Measurements from ENCODE around the gene CFAP61.
"Not testable (repeated sequence)": the region's sequence is repeated elsewhere in the genome, so short reads cannot be mapped to it uniquely, and the experiment has no call there.

CFAP61 gene

DNA sequence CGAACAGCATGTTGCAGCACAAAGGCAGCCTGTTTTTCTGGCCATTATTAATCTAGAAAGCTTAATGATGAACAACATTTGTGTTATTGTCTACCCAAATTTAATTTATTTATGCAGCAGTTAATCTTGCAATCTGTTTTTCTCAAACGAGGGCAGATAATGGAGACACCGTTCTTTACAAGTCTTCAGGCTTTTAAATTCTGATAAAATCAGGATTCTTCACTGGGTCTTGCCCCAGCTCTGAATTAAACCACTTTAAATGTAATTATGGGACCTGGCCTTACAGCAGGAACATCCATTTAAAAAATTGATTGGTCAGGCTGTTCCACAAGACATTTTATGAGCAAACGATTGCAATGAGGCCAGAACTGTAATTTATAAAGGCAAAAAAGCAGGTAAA, 289.0 kb downstream of the CFAP61 start:
- no peak for DNase-seq (ENCODE audit: low read depth, low spot score)
- in situ Hi-C loops (cut with HindIII; ENCODE audit: low sequenced_read_pairs), result no loop called here
- H3K4me3 ChIP-seq (ENCODE audit: low read depth, low read length), result no peak overlapping the region
- TF ChIP-seq, protein P1, sequence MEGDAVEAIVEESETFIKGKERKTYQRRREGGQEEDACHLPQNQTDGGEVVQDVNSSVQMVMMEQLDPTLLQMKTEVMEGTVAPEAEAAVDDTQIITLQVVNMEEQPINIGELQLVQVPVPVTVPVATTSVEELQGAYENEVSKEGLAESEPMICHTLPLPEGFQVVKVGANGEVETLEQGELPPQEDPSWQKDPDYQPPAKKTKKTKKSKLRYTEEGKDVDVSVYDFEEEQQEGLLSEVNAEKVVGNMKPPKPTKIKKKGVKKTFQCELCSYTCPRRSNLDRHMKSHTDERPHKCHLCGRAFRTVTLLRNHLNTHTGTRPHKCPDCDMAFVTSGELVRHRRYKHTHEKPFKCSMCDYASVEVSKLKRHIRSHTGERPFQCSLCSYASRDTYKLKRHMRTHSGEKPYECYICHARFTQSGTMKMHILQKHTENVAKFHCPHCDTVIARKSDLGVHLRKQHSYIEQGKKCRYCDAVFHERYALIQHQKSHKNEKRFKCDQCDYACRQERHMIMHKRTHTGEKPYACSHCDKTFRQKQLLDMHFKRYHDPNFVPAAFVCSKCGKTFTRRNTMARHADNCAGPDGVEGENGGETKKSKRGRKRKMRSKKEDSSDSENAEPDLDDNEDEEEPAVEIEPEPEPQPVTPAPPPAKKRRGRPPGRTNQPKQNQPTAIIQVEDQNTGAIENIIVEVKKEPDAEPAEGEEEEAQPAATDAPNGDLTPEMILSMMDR (IDR thresholded peaks at IDR 0.05; ENCODE audit: low read depth, low read length), result no peak

DNA sequence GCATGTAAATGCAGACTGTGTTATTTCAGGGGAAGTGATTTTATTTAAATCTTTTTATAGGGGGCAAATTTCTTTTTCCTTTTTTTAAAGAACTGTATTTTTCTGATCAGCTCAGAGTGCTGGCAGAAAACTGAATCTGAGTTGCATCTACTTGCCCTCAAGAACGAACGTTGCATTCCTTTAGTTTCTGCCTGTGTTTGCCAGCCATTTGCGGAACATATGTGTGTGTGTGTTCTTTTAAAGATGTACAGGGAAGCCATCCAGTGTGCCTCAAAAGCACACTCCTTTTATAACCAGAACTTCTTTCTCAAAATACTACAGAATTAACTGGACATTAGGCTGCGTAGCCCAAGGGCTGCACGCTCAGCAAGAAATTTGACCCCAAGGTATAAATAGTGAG, 289.7 kb downstream of the CFAP61 start:
- no peak overlapping the region for H3K4me3 ChIP-seq (ENCODE audit: low read depth, low read length)
- TF ChIP-seq, protein P1 (IDR thresholded peaks at IDR 0.05; ENCODE audit: low read depth, low read length), result no peak
- in situ Hi-C loops (cut with HindIII; ENCODE audit: low sequenced_read_pairs), result no loop called here
- no peak for DNase-seq (ENCODE audit: low read depth, low spot score)

DNA sequence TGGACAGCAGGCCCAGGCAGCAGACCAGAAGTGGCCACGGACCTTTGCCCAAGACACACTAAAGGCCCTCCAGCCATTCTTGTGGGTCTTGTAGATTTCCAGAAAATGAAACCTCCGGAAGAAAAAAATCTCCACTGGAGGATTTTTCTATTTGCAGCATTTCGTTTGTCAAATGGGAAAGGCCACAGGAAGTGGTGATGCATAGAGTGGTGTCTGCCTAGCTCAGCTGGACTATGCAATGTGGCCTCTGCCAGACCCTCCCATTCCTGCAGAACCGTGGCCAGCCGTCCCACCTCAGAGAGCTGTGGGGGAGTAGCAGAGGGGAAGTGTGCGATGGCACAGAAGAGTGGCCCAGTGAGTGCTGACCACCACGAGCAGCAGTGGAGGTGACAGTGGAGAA, 291.6 kb downstream of the CFAP61 start:
- H3K4me3 ChIP-seq (ENCODE audit: low read depth, low read length), result no peak overlapping the region
- in situ Hi-C loops (cut with HindIII; ENCODE audit: low sequenced_read_pairs), result no loop called here
- TF ChIP-seq, protein P1 (IDR thresholded peaks at IDR 0.05; ENCODE audit: low read depth, low read length), result no peak
- DNase-seq (ENCODE audit: low read depth, low spot score), result no peak

DNA sequence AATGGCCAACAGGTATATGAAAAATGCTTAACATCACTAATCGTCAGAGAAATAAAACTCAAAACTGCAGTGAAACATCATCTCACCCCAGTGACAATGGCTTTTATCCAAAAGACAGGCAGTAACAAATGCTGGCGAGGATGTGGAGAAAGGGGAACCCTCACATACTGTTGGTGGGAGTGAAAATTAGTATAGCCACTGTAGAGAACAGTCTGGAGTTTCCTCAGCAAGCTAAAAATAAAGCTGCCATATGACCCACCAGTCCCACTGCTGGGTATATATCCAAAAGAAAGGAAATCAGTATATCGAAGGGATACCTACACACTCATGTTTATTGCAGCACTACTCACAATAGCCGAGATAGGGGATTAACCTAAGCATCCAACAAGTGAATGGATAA, 292.1 kb downstream of the CFAP61 start:
- TF ChIP-seq, protein P1 (IDR thresholded peaks at IDR 0.05; ENCODE audit: low read depth, low read length), result no peak
- DNase-seq (ENCODE audit: low read depth, low spot score), result no peak
- no peak overlapping the region for H3K4me3 ChIP-seq (ENCODE audit: low read depth, low read length)
- in situ Hi-C loops (cut with HindIII; ENCODE audit: low sequenced_read_pairs), result no loop called here

DNA sequence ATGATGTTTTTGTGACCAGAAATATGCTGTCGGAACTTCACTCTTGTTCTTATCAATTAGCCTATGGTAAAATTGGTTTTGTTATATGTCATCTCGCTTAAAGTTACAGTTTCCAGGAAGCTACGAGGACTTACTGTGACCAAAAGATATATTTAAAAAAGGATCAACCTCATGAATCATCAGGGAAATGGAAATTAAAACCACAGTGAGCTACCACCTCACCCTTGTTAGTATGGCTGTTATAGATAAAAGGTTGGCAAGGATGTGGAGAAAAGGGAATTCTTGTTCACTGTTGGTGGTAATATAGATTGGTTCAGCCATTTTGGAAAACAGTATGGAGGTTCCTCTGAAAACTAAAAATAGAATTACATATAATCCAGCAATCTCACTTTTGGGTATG, 301.2 kb downstream of the CFAP61 start:
- TF ChIP-seq, protein P1 (IDR thresholded peaks at IDR 0.05; ENCODE audit: low read depth, low read length), result no peak
- no peak for DNase-seq (ENCODE audit: low read depth, low spot score)
- in situ Hi-C loops (cut with HindIII; ENCODE audit: low sequenced_read_pairs), result no loop called here
- no peak overlapping the region for H3K4me3 ChIP-seq (ENCODE audit: low read depth, low read length)

DNA sequence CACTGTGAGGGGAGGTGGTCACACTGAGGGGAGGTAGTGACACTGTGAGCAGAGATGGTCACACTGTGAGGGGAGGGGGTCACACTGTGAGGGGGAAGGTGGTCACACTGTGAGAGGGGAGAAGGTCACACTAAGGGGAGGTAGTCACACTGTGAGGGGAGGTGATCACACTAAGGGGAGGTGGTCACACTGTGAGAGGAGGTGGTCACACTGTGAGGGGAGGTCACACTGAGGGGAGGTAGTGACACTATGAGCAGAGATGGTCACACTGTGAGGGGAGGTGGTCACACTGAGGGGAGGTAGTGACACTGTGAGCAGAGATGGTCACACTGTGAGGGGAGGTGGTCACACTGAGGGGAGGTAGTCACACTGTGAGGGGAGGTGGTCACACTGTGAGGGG, 303.2 kb downstream of the CFAP61 start:
- H3K4me3 ChIP-seq (ENCODE audit: low read depth, low read length); in situ Hi-C loops (cut with HindIII; ENCODE audit: low sequenced_read_pairs); DNase-seq (ENCODE audit: low read depth, low spot score): not testable (repeated sequence)

DNA sequence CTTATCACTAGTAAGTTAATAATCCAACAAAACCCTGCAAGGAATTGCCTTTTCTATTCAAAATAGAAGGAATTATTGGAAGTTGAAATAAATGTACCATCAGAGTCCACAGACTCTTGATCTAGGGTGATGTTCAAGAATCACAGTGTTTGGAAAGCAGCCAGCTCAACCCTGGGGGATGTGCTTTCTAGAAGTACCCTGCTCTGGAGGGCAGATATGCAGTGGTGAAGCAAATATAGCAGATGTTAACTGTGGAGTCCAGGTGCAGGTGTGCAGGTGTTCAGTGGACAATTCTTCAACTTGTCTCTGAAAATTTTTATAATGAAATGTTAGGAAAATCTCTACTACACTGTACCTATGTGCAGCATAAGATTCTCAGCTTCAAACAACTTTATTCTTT, 306.5 kb downstream of the CFAP61 start:
- in situ Hi-C loops (cut with HindIII; ENCODE audit: low sequenced_read_pairs), result no loop called here
- no peak overlapping the region for H3K4me3 ChIP-seq (ENCODE audit: low read depth, low read length)
- TF ChIP-seq, protein P1 (IDR thresholded peaks at IDR 0.05; ENCODE audit: low read depth, low read length), result no peak

More for the DNA sequence above, 306.5 kb downstream of the CFAP61 start:
- no peak for DNase-seq (ENCODE audit: low read depth, low spot score)

Measured in astrocyte of the spinal cord (primary cell).